ENCODE measurements around the gene RERE. TPM values are rescaled to one million over a fixed set of nuclear protein-coding genes. Genes with fewer than 3 reads are reported as not detected.

Gene RERE
- total RNA-seq, 1 donor from 2014 or later: 76.8 TPM

- Mint-ChIP-seq H3K4me1 (ENCODE audit: unreplicated experiment) (peaks cover 25% of the 10 kb centered on the region), H3K27me3 (ENCODE audit: unreplicated experiment) (no peaks in the 10 kb centered on the region), H3K4me3 (ENCODE audit: unreplicated experiment) (no peak overlapping the region), H3K36me3 (ENCODE audit: unreplicated experiment) (peaks cover 22% of the 10 kb centered on the region), H3K27ac (ENCODE audit: unreplicated experiment) (no peak overlapping the region), H3K9me3 (ENCODE audit: unreplicated experiment) (no peaks in the 10 kb centered on the region)
- no peak for DNase-seq (ENCODE audit: extremely low spot score, unreplicated experiment)
- TF ChIP-seq CTCF (IDR thresholded peaks at IDR 0.05): no peak
Measured at GRCh38 chr1:8652467-8653046, 164.9 kb downstream of the RERE start.

GRCh38 chr1:8651962-8652361, 165.5 kb downstream of the RERE start:
- Mint-ChIP-seq H3K27ac (ENCODE audit: unreplicated experiment) (peak overlapping the region; percentile 38), H3K9me3 (ENCODE audit: unreplicated experiment) (no peaks in the 10 kb centered on the region), H3K4me3 (ENCODE audit: unreplicated experiment) (no peak overlapping the region), H3K4me1 (ENCODE audit: unreplicated experiment) (peaks cover 30% of the 10 kb centered on the region), H3K27me3 (ENCODE audit: unreplicated experiment) (no peaks in the 10 kb centered on the region), H3K36me3 (ENCODE audit: unreplicated experiment) (peaks cover 22% of the 10 kb centered on the region)
- TF ChIP-seq CTCF (IDR thresholded peaks at IDR 0.05): no peak
- DNase-seq (ENCODE audit: extremely low spot score, unreplicated experiment): no peak

GRCh38 chr1:8651236-8651890, 166.1 kb downstream of the RERE start:
- TF ChIP-seq CTCF (IDR thresholded peaks at IDR 0.05): no peak
- no peaks in the 10 kb centered on the region for H3K9me3 Mint-ChIP-seq (ENCODE audit: unreplicated experiment)
- no peak for DNase-seq (ENCODE audit: extremely low spot score, unreplicated experiment)
- H3K27ac Mint-ChIP-seq (ENCODE audit: unreplicated experiment): peak overlapping the region; percentile 38
- peaks cover 30% of the 10 kb centered on the region for H3K4me1 Mint-ChIP-seq (ENCODE audit: unreplicated experiment)
- H3K27me3 Mint-ChIP-seq (ENCODE audit: unreplicated experiment): no peaks in the 10 kb centered on the region
- H3K36me3 Mint-ChIP-seq (ENCODE audit: unreplicated experiment): peaks cover 21% of the 10 kb centered on the region
- no peak overlapping the region for H3K4me3 Mint-ChIP-seq (ENCODE audit: unreplicated experiment)

GRCh38 chr1:8649875-8650274, 167.6 kb downstream of the RERE start:
- Mint-ChIP-seq H3K4me3 (ENCODE audit: unreplicated experiment) (no peak overlapping the region), H3K4me1 (ENCODE audit: unreplicated experiment) (peaks cover 30% of the 10 kb centered on the region), H3K9me3 (ENCODE audit: unreplicated experiment) (no peaks in the 10 kb centered on the region), H3K36me3 (ENCODE audit: unreplicated experiment) (peaks cover 10% of the 10 kb centered on the region), H3K27me3 (ENCODE audit: unreplicated experiment) (no peaks in the 10 kb centered on the region), H3K27ac (ENCODE audit: unreplicated experiment) (no peak overlapping the region)
- TF ChIP-seq CTCF (IDR thresholded peaks at IDR 0.05): no peak
- no peak for DNase-seq (ENCODE audit: extremely low spot score, unreplicated experiment)

GRCh38 chr1:8649027-8649426, 168.4 kb downstream of the RERE start:
- TF ChIP-seq CTCF (IDR thresholded peaks at IDR 0.05): no peak
- H3K36me3 Mint-ChIP-seq (ENCODE audit: unreplicated experiment): peaks cover 10% of the 10 kb centered on the region
- no peak for DNase-seq (ENCODE audit: extremely low spot score, unreplicated experiment)
- no peaks in the 10 kb centered on the region for H3K27me3 Mint-ChIP-seq (ENCODE audit: unreplicated experiment)
- H3K9me3 Mint-ChIP-seq (ENCODE audit: unreplicated experiment): no peaks in the 10 kb centered on the region
- H3K4me3 Mint-ChIP-seq (ENCODE audit: unreplicated experiment): no peak overlapping the region
- H3K27ac Mint-ChIP-seq (ENCODE audit: unreplicated experiment): no peak overlapping the region
- peaks cover 30% of the 10 kb centered on the region for H3K4me1 Mint-ChIP-seq (ENCODE audit: unreplicated experiment)
